GM13976 (cell line): Measurements from ENCODE around the gene ABHD17C.

Experiments used
- DNase-seq: peaks from one replicate; pipeline ENCODE4 v3.0.0; 2012; ENCODE audit warnings: low spot score
- CTCF ChIP-seq: IDR thresholded peaks from 2 replicates; pipeline ENCODE4 v1.5.1; 2012; ENCODE audit warnings: borderline replicate concordance, mild to moderate bottlenecking; ENCODE audit not compliant: insufficient read depth; ENCODE audit errors: extremely low read depth, missing control alignments, control extremely low read depth
- in situ Hi-C: fragments of 300-500 bp; cut with MboI; formaldehyde crosslinking; loops from one replicate; pipeline ENCODE4 v1.12.0; 2022; ENCODE audit warnings: low sequenced_read_pairs, mixed read lengths, inconsistent platforms; ENCODE audit not compliant: unreplicated experiment

The ABHD17C gene

GRCh38 chr15:80732818-80733217 lies 37.7 kb downstream of the ABHD17C start:
- TF ChIP-seq CTCF: no peak
- in situ Hi-C loops: no loop called here
- no peak for DNase-seq

GRCh38 chr15:80733460-80733859 lies 38.4 kb downstream of the ABHD17C start:
- no peak for TF ChIP-seq CTCF
- no peak for DNase-seq
- in situ Hi-C loops: no loop called here

GRCh38 chr15:80735344-80735743 lies 40.2 kb downstream of the ABHD17C start:
- in situ Hi-C loops: no loop called here
- no peak for TF ChIP-seq CTCF
- DNase-seq: no peak

- in situ Hi-C loops: no loop called here
- no peak for DNase-seq
- TF ChIP-seq CTCF: no peak
Measured at GRCh38 chr15:80736560-80736959, 41.5 kb downstream of the ABHD17C start.

GRCh38 chr15:80739919-80740318 lies 44.8 kb downstream of the ABHD17C start:
- no peak for TF ChIP-seq CTCF
- in situ Hi-C loops: no loop called here
- DNase-seq: no peak

GRCh38 chr15:80742081-80742480 lies 47.0 kb downstream of the ABHD17C start:
- DNase-seq: no peak
- in situ Hi-C loops: no loop called here
- no peak for TF ChIP-seq CTCF
